ENCODE data around the gene DNAAF8.

Gene DNAAF8

GRCh38 chr16:4695473-4696171 lies 38.7 kb upstream of the DNAAF8 start:
- no peak for DNase-seq (ENCODE audit: low read depth, low spot score)

- no peak for DNase-seq (ENCODE audit: low read depth, low spot score)
These were observed 38.0 kb upstream of the DNAAF8 start for GRCh38 chr16:4696172-4696904.

- no peak for DNase-seq (ENCODE audit: low read depth, low spot score)
These were observed 37.2 kb upstream of the DNAAF8 start for GRCh38 chr16:4696905-4697847.

GRCh38 chr16:4697848-4698291 lies 36.5 kb upstream of the DNAAF8 start:
- no peak for DNase-seq (ENCODE audit: low read depth, low spot score)

- DNase-seq (ENCODE audit: low read depth, low spot score) = no peak
These were observed 35.9 kb upstream of the DNAAF8 start for GRCh38 chr16:4698321-4699045.

- DNase-seq (ENCODE audit: low read depth, low spot score) = no peak
These were observed 35.2 kb upstream of the DNAAF8 start for GRCh38 chr16:4699046-4699556.

GRCh38 chr16:4700380-4700996 lies 33.8 kb upstream of the DNAAF8 start:
- no peak for DNase-seq (ENCODE audit: low read depth, low spot score)

GRCh38 chr16:4700997-4701743 lies 33.2 kb upstream of the DNAAF8 start:
- DNase-seq (ENCODE audit: low read depth, low spot score) = no peak

- no peak for DNase-seq (ENCODE audit: low read depth, low spot score)
These were observed 32.4 kb upstream of the DNAAF8 start for GRCh38 chr16:4701791-4702465.

- DNase-seq (ENCODE audit: low read depth, low spot score) = no peak
These were observed 31.9 kb upstream of the DNAAF8 start for GRCh38 chr16:4702466-4702808.

- DNase-seq (ENCODE audit: low read depth, low spot score) = no peak
These were observed 30.4 kb upstream of the DNAAF8 start for GRCh38 chr16:4703906-4704305.

GRCh38 chr16:4704491-4704890 lies 29.8 kb upstream of the DNAAF8 start:
- no peak for DNase-seq (ENCODE audit: low read depth, low spot score)

GRCh38 chr16:4704913-4705312 lies 29.4 kb upstream of the DNAAF8 start:
- DNase-seq (ENCODE audit: low read depth, low spot score) = no peak

- DNase-seq (ENCODE audit: low read depth, low spot score) = no peak
These were observed 27.5 kb upstream of the DNAAF8 start for GRCh38 chr16:4706871-4707270.

- DNase-seq (ENCODE audit: low read depth, low spot score) = no peak
These were observed 24.9 kb upstream of the DNAAF8 start for GRCh38 chr16:4709481-4709880.

GRCh38 chr16:4713663-4714501 lies 20.5 kb upstream of the DNAAF8 start:
- DNase-seq (ENCODE audit: low read depth, low spot score) = no peak

- DNase-seq (ENCODE audit: low read depth, low spot score) = no peak
These were observed 19.3 kb upstream of the DNAAF8 start for GRCh38 chr16:4714996-4715395.

- DNase-seq (ENCODE audit: low read depth, low spot score) = no peak
These were observed 15.9 kb upstream of the DNAAF8 start for GRCh38 chr16:4718466-4718865.
